ENCODE results near the gene SH2D7. TPM values are rescaled to one million over a fixed set of nuclear protein-coding genes. Genes with fewer than 3 reads are reported as not detected.

The SH2D7 gene
- polyA plus RNA-seq (2013) = 0.14 and 0.19 TPM in 2 replicates

DNA sequence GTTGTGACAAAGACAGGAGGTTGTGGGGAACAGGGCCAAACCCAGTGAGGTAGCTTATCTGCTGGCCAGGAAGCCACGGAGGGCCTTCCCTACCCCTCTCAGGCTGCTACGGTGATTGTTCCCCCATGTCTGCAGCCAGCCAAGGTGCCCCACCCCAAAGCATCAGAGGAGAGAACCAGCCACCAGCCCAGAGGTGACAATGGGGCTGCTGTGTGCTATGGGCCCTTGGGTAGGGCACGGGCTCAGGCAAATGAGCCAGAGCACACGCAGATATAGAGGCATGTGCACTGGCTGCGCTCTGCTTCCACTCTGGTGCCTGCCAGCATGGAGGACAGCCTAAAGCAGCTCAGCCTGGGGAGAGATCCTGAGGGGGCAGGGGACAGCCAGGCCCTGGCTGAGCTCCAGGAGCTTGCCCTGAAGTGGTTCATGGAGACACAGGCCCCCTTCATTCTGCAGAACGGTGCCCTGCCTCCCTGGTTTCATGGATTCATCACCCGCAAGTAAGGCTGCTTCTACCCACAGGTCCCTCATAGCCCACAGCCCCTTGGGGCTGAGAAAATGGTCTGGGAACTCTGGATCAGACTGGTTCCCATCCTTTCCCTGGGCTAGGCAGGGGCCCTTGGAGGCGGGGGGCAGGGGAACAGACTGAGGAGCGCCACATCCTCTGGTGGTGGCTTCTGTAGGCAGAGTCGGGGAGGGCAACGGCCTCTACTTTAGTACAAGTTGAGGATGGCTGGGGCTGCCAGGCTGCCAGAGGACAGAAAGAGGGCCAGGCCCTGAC, at the start of gene SH2D7:
TSS of gene SH2D7 (plus strand) at position 301 of the 781 bp plus-strand sequence. CDS start at position 325, 24 bp downstream.
- H4K12ac ChIP-seq (ENCODE audit: low read depth, low read length) = no peak within 1 kb of the TSS

DNA sequence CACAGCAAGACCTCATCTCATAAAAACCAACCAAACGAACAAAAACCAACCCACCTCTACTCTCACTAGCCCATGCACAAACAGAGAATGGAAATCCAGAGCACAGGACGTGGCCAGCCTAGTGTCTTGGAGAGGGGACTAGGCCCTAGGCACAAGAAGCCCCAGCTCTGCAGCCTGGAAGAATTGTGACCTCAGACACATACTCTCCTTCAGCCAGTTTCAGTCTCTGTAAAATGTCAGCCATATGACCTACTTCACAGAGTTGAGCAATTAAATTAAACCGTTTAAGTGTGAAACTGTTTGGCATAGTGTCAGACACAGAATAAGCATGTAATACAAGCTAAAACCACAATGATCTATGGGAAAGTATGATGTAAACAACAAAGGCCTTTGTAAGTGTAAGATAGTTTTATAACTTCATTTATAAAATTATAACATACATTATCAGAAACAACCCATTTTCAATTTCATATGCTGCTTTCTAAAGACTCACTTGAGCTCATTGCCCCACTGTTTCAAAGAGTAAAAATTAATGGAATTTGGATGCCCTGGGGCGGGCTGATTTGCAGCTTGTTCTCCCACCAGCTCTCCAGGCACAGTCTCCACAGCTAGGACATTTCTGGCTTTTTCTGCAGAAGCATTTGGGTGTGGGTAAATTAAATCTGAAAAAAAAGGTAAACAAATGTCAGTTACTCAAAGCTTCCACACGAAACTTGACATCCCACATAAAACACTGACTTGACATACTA, 47.8 kb upstream of the SH2D7 start:
- H3K4ac ChIP-seq (ENCODE audit: low read depth, low read length) = no peak overlapping the region
- H3K18ac ChIP-seq (ENCODE audit: low read length) = no peak overlapping the region
- H3K27ac ChIP-seq (ENCODE audit: low read depth, low read length) = peak overlapping the region; percentile 6
- H4K91ac ChIP-seq (ENCODE audit: low read depth, low read length) = no peak overlapping the region
- no peaks in the 10 kb centered on the region for H3K27me3 ChIP-seq (ENCODE audit: insufficient read depth, low read length)
- H3K79me2 ChIP-seq (ENCODE audit: control insufficient read depth, insufficient read depth, low read length, poor library complexity) = no peaks in the 10 kb centered on the region
- H2BK5ac ChIP-seq (ENCODE audit: low read depth, low read length, poor library complexity) = no peak overlapping the region
- no peaks in the 10 kb centered on the region for H3K36me3 ChIP-seq (ENCODE audit: control insufficient read depth in 1 of 2, insufficient read depth in 2 of 2, low read length in 2 of 2)
- no peak overlapping the region for H3K14ac ChIP-seq (ENCODE audit: low read length)
- peaks cover 13 to 15% of the 10 kb centered on the region in 2 experiments for H3K4me1 ChIP-seq (ENCODE audit: control insufficient read depth in 1 of 2, insufficient read depth in 2 of 2, low read length in 2 of 2)
- H4K12ac ChIP-seq (ENCODE audit: low read depth, low read length) = no peak overlapping the region
- no peak overlapping the region for H2BK120ac ChIP-seq (ENCODE audit: insufficient read depth, low read length, poor library complexity)
- H3K4me3 ChIP-seq (ENCODE audit: low read depth, low read length) = no peak overlapping the region
- no peak overlapping the region for H3K23ac ChIP-seq (ENCODE audit: low read length)
- no peak overlapping the region for H2BK12ac ChIP-seq (ENCODE audit: low read length)
- H2AK5ac ChIP-seq (ENCODE audit: low read length) = no peak overlapping the region
- peaks cover 1% of the 10 kb centered on the region for H3K9me3 ChIP-seq (ENCODE audit: insufficient read depth, low read depth, low read length)
- no peak overlapping the region for H3K4me2 ChIP-seq (ENCODE audit: low read length)
- H3K9ac ChIP-seq (ENCODE audit: low read length) = no peak overlapping the region
- H4K8ac ChIP-seq (ENCODE audit: low read depth, low read length) = no peak overlapping the region
- peak; percentile 64 to 72 for DNase-seq
- H3K79me1 ChIP-seq (ENCODE audit: low read length) = no peaks in the 10 kb centered on the region
- no peak overlapping the region for H2AFZ ChIP-seq (ENCODE audit: insufficient read depth, low read length, poor library complexity)
- WGBS (ENCODE audit: extremely low coverage, insufficient coverage, insufficient read length) = no CpG with 5 or more reads among the region's 5 CpGs

More for the DNA sequence above, at the start of gene SH2D7:
- H3K4me1 ChIP-seq (ENCODE audit: control insufficient read depth in 1 of 2, insufficient read depth in 2 of 2, low read length in 2 of 2) = peaks cover 3% of the 10 kb centered on the region in 2 experiments
- no peaks in the 10 kb centered on the region for H3K9me3 ChIP-seq (ENCODE audit: insufficient read depth, low read depth, low read length)
- H3K79me1 ChIP-seq (ENCODE audit: low read length) = no peaks in the 10 kb centered on the region
- H2AK5ac ChIP-seq (ENCODE audit: low read length) = peak within 1 kb of the TSS; percentile 44
- H3K4me2 ChIP-seq (ENCODE audit: low read length) = no peak within 1 kb of the TSS
- H3K79me2 ChIP-seq (ENCODE audit: control insufficient read depth, insufficient read depth, low read length, poor library complexity) = no peaks in the 10 kb centered on the region
- no peak within 1 kb of the TSS for H3K4ac ChIP-seq (ENCODE audit: low read depth, low read length)
- peak within 1 kb of the TSS; percentile 37 for H2BK12ac ChIP-seq (ENCODE audit: low read length)
- no peaks in the 10 kb centered on the region for H3K36me3 ChIP-seq (ENCODE audit: control insufficient read depth in 1 of 2, insufficient read depth in 2 of 2, low read length in 2 of 2)
- peak within 1 kb of the TSS; percentile 17 for H3K14ac ChIP-seq (ENCODE audit: low read length)
- WGBS (ENCODE audit: extremely low coverage, insufficient coverage, insufficient read length) = no CpG with 5 or more reads among the region's 11 CpGs
- H3K9ac ChIP-seq (ENCODE audit: low read length) = no peak within 1 kb of the TSS
- no peak within 1 kb of the TSS for H3K18ac ChIP-seq (ENCODE audit: low read length)
- no peak within 1 kb of the TSS for H3K23ac ChIP-seq (ENCODE audit: low read length)
- H2BK120ac ChIP-seq (ENCODE audit: insufficient read depth, low read length, poor library complexity) = no peak within 1 kb of the TSS
- H3K4me3 ChIP-seq (ENCODE audit: low read depth, low read length) = no peak within 1 kb of the TSS
- H3K27ac ChIP-seq (ENCODE audit: low read depth, low read length) = no peak within 1 kb of the TSS
- no peak within 1 kb of the TSS for H2AFZ ChIP-seq (ENCODE audit: insufficient read depth, low read length, poor library complexity)
- no peak within 1 kb of the TSS for H2BK5ac ChIP-seq (ENCODE audit: low read depth, low read length, poor library complexity)
- H3K27me3 ChIP-seq (ENCODE audit: insufficient read depth, low read length) = no peaks in the 10 kb centered on the region
- no peak for DNase-seq
- H4K8ac ChIP-seq (ENCODE audit: low read depth, low read length) = no peak within 1 kb of the TSS
- H4K91ac ChIP-seq (ENCODE audit: low read depth, low read length) = no peak within 1 kb of the TSS

DNA sequence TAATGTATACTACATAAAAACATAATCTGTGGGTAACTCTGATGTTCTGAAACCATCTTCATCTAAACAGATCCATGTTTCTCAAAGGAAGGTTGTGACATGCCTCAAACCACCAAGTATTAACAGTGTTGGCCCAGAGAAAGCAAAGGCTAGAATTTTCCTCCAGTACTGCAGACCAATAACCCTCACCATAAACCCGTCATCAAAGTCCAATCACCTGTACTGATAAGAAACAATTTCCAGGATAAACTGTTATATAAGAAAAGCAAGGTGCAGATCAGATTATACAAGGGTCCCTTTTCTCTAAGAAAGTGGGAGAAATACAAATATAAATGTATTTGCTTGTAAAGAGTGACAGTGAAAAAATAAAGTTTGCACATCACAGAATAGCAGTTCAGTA, 47.2 kb upstream of the SH2D7 start:
- H3K4me2 ChIP-seq (ENCODE audit: low read length) = no peak overlapping the region
- no peak overlapping the region for H3K23ac ChIP-seq (ENCODE audit: low read length)
- H3K4me3 ChIP-seq (ENCODE audit: low read depth, low read length) = no peak overlapping the region
- no peak overlapping the region for H2BK12ac ChIP-seq (ENCODE audit: low read length)
- H3K9me3 ChIP-seq (ENCODE audit: insufficient read depth, low read depth, low read length) = peaks cover 1% of the 10 kb centered on the region
- H3K27me3 ChIP-seq (ENCODE audit: insufficient read depth, low read length) = no peaks in the 10 kb centered on the region
- no peak overlapping the region for H4K8ac ChIP-seq (ENCODE audit: low read depth, low read length)
- no peak overlapping the region for H3K4ac ChIP-seq (ENCODE audit: low read depth, low read length)
- no peak overlapping the region for H4K12ac ChIP-seq (ENCODE audit: low read depth, low read length)
- no peaks in the 10 kb centered on the region for H3K36me3 ChIP-seq (ENCODE audit: control insufficient read depth in 1 of 2, insufficient read depth in 2 of 2, low read length in 2 of 2)
- no peak overlapping the region for H4K91ac ChIP-seq (ENCODE audit: low read depth, low read length)
- no peaks in the 10 kb centered on the region for H3K79me1 ChIP-seq (ENCODE audit: low read length)
- H3K18ac ChIP-seq (ENCODE audit: low read length) = no peak overlapping the region
- H2BK5ac ChIP-seq (ENCODE audit: low read depth, low read length, poor library complexity) = no peak overlapping the region
- no peak overlapping the region for H2BK120ac ChIP-seq (ENCODE audit: insufficient read depth, low read length, poor library complexity)
- no peak overlapping the region for H2AK5ac ChIP-seq (ENCODE audit: low read length)
- H3K79me2 ChIP-seq (ENCODE audit: control insufficient read depth, insufficient read depth, low read length, poor library complexity) = no peaks in the 10 kb centered on the region
- H3K4me1 ChIP-seq (ENCODE audit: control insufficient read depth in 1 of 2, insufficient read depth in 2 of 2, low read length in 2 of 2) = peaks cover 13 to 19% of the 10 kb centered on the region in 2 experiments
- no peak overlapping the region for H3K27ac ChIP-seq (ENCODE audit: low read depth, low read length)
- no CpG with 5 or more reads among the region's 1 CpG for WGBS (ENCODE audit: extremely low coverage, insufficient coverage, insufficient read length)
- no peak overlapping the region for H3K9ac ChIP-seq (ENCODE audit: low read length)
- H2AFZ ChIP-seq (ENCODE audit: insufficient read depth, low read length, poor library complexity) = no peak overlapping the region
- no peak for DNase-seq
- H3K14ac ChIP-seq (ENCODE audit: low read length) = no peak overlapping the region

DNA sequence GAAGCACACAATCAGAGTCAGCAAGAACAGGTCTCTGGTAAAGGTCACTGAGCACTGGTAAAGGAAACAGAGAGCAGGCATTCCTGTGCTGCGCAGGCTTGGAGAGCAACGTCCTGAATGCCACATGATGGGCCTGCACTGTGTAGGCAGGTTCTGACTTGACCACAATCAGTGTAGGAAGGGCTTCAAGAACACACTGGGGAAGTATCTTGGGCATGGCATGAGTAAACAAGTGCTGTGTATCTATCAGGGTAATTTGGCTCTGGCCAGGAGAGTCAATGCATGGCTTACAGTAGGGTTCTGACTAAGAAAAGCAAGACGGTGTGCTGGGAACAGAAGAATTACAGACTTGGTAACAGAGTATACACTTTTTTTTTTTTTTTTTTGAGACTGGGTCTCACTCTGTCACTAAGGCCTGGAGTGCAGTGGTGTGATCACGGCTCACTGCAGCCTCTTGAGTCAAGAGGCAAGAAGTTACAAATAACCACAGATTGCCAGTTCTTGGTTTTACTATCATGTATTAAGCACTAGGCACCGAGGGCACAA, 45.5 kb upstream of the SH2D7 start:
- no peak overlapping the region for H4K8ac ChIP-seq (ENCODE audit: low read depth, low read length)
- no peak overlapping the region for H2AFZ ChIP-seq (ENCODE audit: insufficient read depth, low read length, poor library complexity)
- no peak overlapping the region for H4K91ac ChIP-seq (ENCODE audit: low read depth, low read length)
- no peak overlapping the region for H3K14ac ChIP-seq (ENCODE audit: low read length)
- H3K27me3 ChIP-seq (ENCODE audit: insufficient read depth, low read length) = no peaks in the 10 kb centered on the region
- H3K4me3 ChIP-seq (ENCODE audit: low read depth, low read length) = no peak overlapping the region
- no peak overlapping the region for H2BK5ac ChIP-seq (ENCODE audit: low read depth, low read length, poor library complexity)
- no peak overlapping the region for H3K18ac ChIP-seq (ENCODE audit: low read length)
- no peak overlapping the region for H4K12ac ChIP-seq (ENCODE audit: low read depth, low read length)
- H3K4me2 ChIP-seq (ENCODE audit: low read length) = no peak overlapping the region
- no peak overlapping the region for H3K4ac ChIP-seq (ENCODE audit: low read depth, low read length)
- peaks cover 17 to 22% of the 10 kb centered on the region in 2 experiments for H3K4me1 ChIP-seq (ENCODE audit: control insufficient read depth in 1 of 2, insufficient read depth in 2 of 2, low read length in 2 of 2)
- H3K27ac ChIP-seq (ENCODE audit: low read depth, low read length) = no peak overlapping the region
- no peak overlapping the region for H2BK12ac ChIP-seq (ENCODE audit: low read length)
- no peak overlapping the region for H2AK5ac ChIP-seq (ENCODE audit: low read length)
- WGBS (ENCODE audit: extremely low coverage, insufficient coverage, insufficient read length) = no CpG with 5 or more reads among the region's 5 CpGs
- H3K79me2 ChIP-seq (ENCODE audit: control insufficient read depth, insufficient read depth, low read length, poor library complexity) = no peaks in the 10 kb centered on the region
- H3K79me1 ChIP-seq (ENCODE audit: low read length) = no peaks in the 10 kb centered on the region
- H2BK120ac ChIP-seq (ENCODE audit: insufficient read depth, low read length, poor library complexity) = no peak overlapping the region
- peaks cover 1% of the 10 kb centered on the region for H3K9me3 ChIP-seq (ENCODE audit: insufficient read depth, low read depth, low read length)
- no peaks in the 10 kb centered on the region for H3K36me3 ChIP-seq (ENCODE audit: control insufficient read depth in 1 of 2, insufficient read depth in 2 of 2, low read length in 2 of 2)
- no peak overlapping the region for H3K9ac ChIP-seq (ENCODE audit: low read length)
- no peak for DNase-seq
- H3K23ac ChIP-seq (ENCODE audit: low read length) = peak overlapping the region; percentile 22
